HG03095 (cell line): ENCODE data around the gene FDX2.
"Not testable (repeated sequence)": the region's sequence is repeated elsewhere in the genome, so short reads cannot be mapped to it uniquely, and the experiment has no call there.

Source experiments
- ATAC-seq: cut with Tn5 transposase; IDR thresholded peaks from one replicate; pipeline ENCODE4 v1.9.1; 2021; ENCODE audit warnings: moderate library complexity; ENCODE audit not compliant: unreplicated experiment

The FDX2 gene

DNA sequence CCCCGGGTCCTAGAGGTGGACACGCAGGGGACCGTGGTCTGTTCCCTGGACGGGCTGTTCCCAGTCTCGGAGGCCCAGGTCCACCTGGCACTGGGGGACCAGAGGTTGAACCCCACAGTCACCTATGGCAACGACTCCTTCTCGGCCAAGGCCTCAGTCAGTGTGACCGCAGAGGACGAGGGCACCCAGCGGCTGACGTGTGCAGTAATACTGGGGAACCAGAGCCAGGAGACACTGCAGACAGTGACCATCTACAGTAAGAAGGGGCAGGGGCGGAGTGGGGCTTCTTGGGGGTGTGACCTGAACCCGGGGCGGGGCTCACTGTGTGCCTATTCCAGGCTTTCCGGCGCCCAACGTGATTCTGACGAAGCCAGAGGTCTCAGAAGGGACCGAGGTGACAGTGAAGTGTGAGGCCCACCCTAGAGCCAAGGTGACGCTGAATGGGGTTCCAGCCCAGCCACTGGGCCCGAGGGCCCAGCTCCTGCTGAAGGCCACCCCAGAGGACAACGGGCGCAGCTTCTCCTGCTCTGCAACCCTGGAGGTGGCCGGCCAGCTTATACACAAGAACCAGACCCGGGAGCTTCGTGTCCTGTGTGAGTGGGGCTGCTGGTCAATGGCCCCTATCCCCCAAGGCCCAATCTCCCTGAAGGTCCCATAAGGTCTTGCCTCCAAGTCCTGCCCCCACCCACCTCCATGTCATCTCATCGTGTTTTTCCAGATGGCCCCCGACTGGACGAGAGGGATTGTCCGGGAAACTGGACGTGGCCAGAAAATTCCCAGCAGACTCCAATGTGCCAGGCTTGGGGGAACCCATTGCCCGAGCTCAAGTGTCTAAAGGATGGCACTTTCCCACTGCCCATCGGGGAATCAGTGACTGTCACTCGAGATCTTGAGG, 31.5 kb downstream of the FDX2 start:
- no peak for ATAC-seq

DNA sequence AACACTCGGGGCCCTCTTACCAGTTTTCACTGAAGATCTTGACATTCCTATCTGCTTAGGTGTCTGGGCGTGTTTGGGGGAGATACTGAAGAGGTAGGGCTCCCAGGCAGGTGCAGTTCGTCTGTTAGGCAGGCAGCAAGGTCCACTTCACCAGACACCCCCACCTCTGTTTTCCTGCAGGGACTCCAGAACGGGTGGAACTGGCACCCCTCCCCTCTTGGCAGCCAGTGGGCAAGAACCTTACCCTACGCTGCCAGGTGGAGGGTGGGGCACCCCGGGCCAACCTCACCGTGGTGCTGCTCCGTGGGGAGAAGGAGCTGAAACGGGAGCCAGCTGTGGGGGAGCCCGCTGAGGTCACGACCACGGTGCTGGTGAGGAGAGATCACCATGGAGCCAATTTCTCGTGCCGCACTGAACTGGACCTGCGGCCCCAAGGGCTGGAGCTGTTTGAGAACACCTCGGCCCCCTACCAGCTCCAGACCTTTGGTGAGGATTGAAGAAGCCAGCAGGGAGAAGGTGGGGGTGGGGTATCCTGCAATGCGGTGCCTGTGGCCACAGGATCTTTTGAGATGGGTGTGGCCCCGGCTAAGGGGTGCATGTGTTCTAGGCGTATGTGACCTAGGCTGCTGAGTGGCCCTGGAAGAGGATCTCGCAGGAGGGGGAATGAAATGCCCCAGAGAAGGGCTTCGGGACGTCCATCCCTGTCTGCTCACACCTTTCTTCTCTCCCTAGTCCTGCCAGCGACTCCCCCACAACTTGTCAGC, 32.3 kb downstream of the FDX2 start:
- no peak for ATAC-seq

- not testable (repeated sequence) for ATAC-seq
Measured at GRCh38 chr19:10282043-10282442, 33.8 kb downstream of the FDX2 start.

DNA sequence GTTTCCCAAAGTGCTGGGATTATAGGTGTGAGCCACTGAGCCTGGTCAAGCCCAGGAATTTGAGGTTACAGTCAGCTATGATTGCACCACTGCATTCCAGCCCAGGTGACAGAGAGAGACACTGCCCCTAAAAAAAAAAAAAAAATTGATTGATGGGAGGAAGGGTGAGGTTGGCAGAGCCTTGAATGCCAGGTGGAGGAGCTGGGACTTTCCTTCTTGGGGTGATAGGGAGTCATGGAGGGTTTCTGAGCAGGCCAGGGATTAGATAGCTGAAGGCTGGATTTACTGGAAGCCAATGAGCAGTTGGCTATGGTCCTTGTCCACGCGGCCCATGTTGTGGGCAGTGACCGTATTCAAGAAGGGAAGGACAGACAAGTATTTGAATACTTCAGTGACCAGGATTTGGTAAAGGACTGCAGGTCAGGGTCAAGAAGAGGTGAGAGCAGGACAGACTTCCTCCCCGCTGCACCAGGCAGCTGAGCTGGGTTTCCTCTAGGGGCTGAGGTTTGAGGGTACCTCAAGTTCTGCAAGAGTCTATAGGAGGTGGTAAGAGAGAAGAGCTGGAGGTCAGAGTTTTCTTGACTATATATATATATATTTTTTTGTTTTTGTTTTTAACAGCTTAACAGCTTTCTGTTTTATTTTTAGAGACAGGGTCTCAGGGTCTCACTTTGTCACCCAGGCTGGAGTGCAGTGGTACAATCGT, 35.9 kb downstream of the FDX2 start:
- no peak for ATAC-seq

DNA sequence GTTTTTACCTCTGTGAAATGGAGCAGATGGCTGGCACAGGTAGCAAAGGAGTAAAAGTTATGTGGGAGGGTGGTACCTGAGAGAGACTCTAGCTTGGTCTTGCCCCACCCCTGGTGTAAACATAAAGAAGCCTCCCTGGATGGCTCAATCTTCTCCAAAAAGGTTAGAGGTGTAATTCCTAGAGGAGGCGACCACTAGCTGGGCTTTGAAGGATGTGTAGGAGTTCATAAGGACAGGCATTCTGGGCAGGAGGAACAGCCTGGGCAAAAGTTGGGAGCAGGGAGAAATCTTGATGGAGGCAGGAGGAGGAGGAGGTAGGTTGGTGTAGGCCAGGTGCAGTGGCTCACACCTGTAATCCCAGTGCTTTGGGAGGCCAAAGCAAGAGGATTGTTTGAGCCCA, 36.9 kb downstream of the FDX2 start:
- ATAC-seq = no peak

DNA sequence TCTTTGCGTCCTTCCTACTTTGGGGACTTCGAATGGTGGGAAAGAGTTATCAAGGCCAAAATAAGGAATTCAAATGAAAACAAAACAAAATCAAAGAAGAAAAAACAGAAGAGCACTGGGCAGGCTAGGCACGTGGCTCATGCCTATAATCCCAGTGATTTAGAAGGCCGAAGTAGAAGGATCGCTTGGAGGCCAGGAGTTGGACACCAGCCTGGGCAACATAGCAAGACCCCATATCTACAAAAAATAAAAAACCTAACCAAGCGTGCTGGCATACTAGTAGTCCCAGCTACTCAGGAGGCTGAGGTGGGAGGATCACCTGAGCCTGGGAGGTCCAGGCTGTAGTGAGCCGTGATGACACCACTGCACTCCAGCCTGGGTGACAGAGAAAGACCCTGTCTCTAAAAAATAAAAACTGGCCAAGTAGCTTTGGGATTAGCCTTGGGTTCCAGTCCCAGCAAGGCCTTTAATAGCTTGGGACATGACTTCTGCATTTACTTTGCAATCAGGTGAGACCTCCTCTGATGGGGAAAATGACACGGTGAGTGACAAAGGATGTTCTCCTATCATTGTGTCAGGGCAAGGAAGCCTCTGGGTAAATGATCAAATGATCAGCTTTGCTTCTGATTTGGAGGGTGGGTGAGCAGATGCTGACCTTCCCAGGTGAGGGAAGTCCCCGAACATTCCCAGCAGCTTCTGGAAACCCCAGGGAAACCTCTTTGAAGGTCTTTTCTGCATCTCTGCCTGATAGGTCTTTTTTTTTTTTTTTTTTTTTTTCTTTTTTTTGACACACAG, 37.8 kb downstream of the FDX2 start:
- ATAC-seq = no peak

DNA sequence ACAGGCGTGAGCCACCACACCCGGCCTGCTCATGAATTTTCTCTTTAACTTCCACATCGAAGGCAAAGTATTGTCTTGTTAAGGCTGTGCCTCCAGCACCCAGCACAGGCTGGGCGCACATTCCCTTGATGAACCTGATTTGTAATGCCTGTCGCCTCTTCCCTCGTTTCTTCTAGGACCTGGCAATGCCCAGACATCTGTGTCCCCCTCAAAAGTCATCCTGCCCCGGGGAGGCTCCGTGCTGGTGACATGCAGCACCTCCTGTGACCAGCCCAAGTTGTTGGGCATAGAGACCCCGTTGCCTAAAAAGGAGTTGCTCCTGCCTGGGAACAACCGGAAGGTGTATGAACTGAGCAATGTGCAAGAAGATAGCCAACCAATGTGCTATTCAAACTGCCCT, 41.2 kb downstream of the FDX2 start:
- no peak for ATAC-seq

GRCh38 chr19:10271543-10272086, 44.2 kb downstream of the FDX2 start:
- ATAC-seq = peak; percentile 9

- ATAC-seq = peak; percentile 44
Measured at GRCh38 chr19:10270616-10271394, 45.0 kb downstream of the FDX2 start, which contains the start of gene ICAM1. ICAM1 (plus strand) TSS chr19:10271120; CDS start chr19:10271160, 40 bp downstream.

- ATAC-seq = no peak
Measured at GRCh38 chr19:10270180-10270615, 45.6 kb downstream of the FDX2 start.

GRCh38 chr19:10269333-10270179, 46.3 kb downstream of the FDX2 start:
- ATAC-seq = no peak

DNA sequence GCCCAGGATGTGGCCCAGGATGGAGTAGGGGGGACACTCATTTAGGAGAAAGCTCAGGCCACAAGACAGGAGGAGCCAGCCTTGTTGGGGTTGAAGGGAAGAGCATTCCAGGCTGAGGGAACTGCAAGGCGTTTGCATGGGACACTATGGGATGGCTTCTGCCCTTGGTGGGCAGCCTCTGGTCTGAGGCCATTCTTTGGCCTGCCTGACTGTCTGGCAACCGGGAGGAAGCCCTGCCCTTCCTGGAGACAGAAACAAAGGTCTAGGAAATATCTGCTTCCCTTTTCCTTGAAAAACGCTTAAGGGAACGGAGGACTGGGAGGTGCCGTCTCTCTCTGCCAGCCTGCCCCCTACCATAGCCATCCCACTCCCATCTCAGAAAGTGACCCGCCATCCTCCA, 47.7 kb downstream of the FDX2 start:
- no peak for ATAC-seq

GRCh38 chr19:10266706-10267105, 49.1 kb downstream of the FDX2 start:
- no peak for ATAC-seq

- ATAC-seq = no peak
Measured at GRCh38 chr19:10262771-10263170, 53.0 kb downstream of the FDX2 start.

- no peak for ATAC-seq
Measured at GRCh38 chr19:10260141-10260584, 55.7 kb downstream of the FDX2 start.
